Upper lobe of left lung (tissue), 6 donors: Measurements from ENCODE around the gene ATP1A2. TPM values are rescaled to one million over a fixed set of nuclear protein-coding genes. Genes with fewer than 3 reads are reported as not detected.

ENCODE experiments used
- ATAC-seq, 2 donors: fragments of 200-7000 bp; cut with Tn5 transposase; one replicate each; pipeline ENCODE4 v1.9.1; 2022; ENCODE audit warnings: mild to moderate bottlenecking in 2 of 2, moderate library complexity in 2 of 2; ENCODE audit not compliant: low FRiP score in 2 of 2
- DNase-seq, 2 donors: peaks; one replicate each; pipeline ENCODE4 v3.0.0-alpha.2; 2019 to 2020
- H3K27ac ChIP-seq, 4 donors: fragments of 200-600 bp; sonication (generic); one replicate each; pipeline ENCODE4 v1.5.1; 2016 to 2019
- H3K27me3 ChIP-seq, 4 donors: fragments of 200-600 bp; sonication (generic); one replicate each; pipeline ENCODE4 v1.5.1; 2017 to 2019
- H3K36me3 ChIP-seq, 4 donors: fragments of 200-600 bp; sonication (generic); one replicate each; pipeline ENCODE4 v1.5.1; 2016 to 2019
- H3K4me1 ChIP-seq, 4 donors: fragments of 200-600 bp; sonication (generic); one replicate each; pipeline ENCODE4 v1.5.1; 2018 to 2019
- H3K4me3 ChIP-seq, 4 donors: fragments of 200-600 bp; sonication (generic); one replicate each; pipeline ENCODE4 v1.5.1; 2017 to 2019; ENCODE audit warnings: mild to moderate bottlenecking in 2 of 4, moderate library complexity in 1 of 4
- H3K9me3 ChIP-seq, 4 donors: fragments of 200-600 bp; sonication (generic); one replicate each; pipeline ENCODE4 v1.5.1; 2018 to 2019
- EP300 ChIP-seq, 4 donors: sonication (generic); formaldehyde crosslinking; IDR thresholded peaks; one replicate each; pipeline ENCODE4 v1.5.1; 2017; ENCODE audit warnings: antibody characterized with exemption in 4 of 4, control low read depth in 2 of 4
- POLR2A ChIP-seq, 4 donors: fragments of 450-650 bp; IDR thresholded peaks; one replicate each; pipeline ENCODE4 v1.5.1; 2016 to 2017; ENCODE audit warnings: antibody characterized with exemption in 4 of 4, mild to moderate bottlenecking in 2 of 4
- POLR2AphosphoS5 ChIP-seq, 2 donors: sonication (generic); formaldehyde crosslinking; IDR thresholded peaks; one replicate each; pipeline ENCODE4 v1.5.1; 2017; ENCODE audit warnings: antibody characterized with exemption in 2 of 2
- WGBS, 2 donors: methylation state at CpG; one replicate each; pipeline ENCODE4 v1.1.5; 2017 to 2018; 5-methylcytosine and 5-hydroxymethylcytosine counted together
- total RNA-seq, 6 donors: library from RNA; depleted of rRNA in 4 of 6; stranded (reverse); fragments of >200 nt in 4 of 6; gene quantifications; one replicate each; pipeline versions ENCODE4 v1.1.0 to v1.2.1, GENCODE V29; 2016 to 2021
- TF ChIP-seq, protein P1 (sequence below), 6 experiments: fragments of 450-650 bp in 4 of 6; fragments of 200-600 bp in 2 of 6; sonication (generic) in 2 of 6; IDR thresholded peaks; one replicate each; pipeline ENCODE4 v1.5.1; 2016 to 2019; ENCODE audit warnings: antibody characterized with exemption in 6 of 6
- donor health status: DM: no; HTN: no; CAD: no; lungs with moderate emphysema.
- donor health status: DM: no; HTN: yes; CAD: no; lungs with severe emphysema.

The ATP1A2 gene
- total RNA-seq, 6 donors from 2014 or later: 2.2 to 36.7 (median 3.8) TPM

DNA sequence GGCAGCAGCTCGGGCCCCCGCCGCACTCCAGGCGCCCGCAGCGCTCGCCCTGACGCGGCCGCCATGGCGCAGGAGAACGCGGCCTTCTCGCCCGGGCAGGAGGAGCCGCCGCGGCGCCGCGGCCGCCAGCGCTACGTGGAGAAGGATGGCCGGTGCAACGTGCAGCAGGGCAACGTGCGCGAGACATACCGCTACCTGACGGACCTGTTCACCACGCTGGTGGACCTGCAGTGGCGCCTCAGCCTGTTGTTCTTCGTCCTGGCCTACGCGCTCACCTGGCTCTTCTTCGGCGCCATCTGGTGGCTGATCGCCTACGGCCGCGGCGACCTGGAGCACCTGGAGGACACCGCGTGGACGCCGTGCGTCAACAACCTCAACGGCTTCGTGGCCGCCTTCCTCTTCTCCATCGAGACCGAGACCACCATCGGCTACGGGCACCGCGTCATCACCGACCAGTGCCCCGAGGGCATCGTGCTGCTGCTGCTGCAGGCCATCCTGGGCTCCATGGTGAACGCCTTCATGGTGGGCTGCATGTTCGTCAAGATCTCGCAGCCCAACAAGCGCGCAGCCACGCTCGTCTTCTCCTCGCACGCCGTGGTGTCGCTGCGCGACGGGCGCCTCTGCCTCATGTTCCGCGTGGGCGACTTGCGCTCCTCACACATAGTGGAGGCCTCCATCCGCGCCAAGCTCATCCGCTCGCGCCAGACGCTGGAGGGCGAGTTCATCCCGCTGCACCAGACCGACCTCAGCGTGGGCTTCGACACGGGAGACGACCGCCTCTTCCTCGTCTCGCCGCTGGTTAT is 31.4 kb upstream of the ATP1A2 start:
- 39 to 45% methylated on average over 55 to 88 of the region's 96 CpGs for WGBS, 2 donors
- Histone ChIP-seq H3K27ac (no peak overlapping the region), H3K9me3 (no peaks in the 10 kb centered on the region), H3K36me3 (peaks cover 0 to 5% (median under 1%) of the 10 kb centered on the region in 4 donors), H3K27me3 (peaks cover 0 to 18% (median 9%) of the 10 kb centered on the region in 4 donors), H3K4me3 (peak overlapping the region in 3 of 4 donors; percentile 21 to 42 (median 41)), H3K4me1 (peaks cover 0 to 9% (median 8%) of the 10 kb centered on the region in 4 donors)
- ATAC-seq: peak; percentile 47 to 74
- TF ChIP-seq, protein P1, sequence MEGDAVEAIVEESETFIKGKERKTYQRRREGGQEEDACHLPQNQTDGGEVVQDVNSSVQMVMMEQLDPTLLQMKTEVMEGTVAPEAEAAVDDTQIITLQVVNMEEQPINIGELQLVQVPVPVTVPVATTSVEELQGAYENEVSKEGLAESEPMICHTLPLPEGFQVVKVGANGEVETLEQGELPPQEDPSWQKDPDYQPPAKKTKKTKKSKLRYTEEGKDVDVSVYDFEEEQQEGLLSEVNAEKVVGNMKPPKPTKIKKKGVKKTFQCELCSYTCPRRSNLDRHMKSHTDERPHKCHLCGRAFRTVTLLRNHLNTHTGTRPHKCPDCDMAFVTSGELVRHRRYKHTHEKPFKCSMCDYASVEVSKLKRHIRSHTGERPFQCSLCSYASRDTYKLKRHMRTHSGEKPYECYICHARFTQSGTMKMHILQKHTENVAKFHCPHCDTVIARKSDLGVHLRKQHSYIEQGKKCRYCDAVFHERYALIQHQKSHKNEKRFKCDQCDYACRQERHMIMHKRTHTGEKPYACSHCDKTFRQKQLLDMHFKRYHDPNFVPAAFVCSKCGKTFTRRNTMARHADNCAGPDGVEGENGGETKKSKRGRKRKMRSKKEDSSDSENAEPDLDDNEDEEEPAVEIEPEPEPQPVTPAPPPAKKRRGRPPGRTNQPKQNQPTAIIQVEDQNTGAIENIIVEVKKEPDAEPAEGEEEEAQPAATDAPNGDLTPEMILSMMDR (IDR thresholded peaks at IDR 0.05): peak; percentile 23 to 85 (median 68)
- no peak for TF ChIP-seq EP300 (IDR thresholded peaks at IDR 0.05)
- no peak for TF ChIP-seq POLR2A (IDR thresholded peaks at IDR 0.05)
- DNase-seq: peak; percentile 79 to 92

DNA sequence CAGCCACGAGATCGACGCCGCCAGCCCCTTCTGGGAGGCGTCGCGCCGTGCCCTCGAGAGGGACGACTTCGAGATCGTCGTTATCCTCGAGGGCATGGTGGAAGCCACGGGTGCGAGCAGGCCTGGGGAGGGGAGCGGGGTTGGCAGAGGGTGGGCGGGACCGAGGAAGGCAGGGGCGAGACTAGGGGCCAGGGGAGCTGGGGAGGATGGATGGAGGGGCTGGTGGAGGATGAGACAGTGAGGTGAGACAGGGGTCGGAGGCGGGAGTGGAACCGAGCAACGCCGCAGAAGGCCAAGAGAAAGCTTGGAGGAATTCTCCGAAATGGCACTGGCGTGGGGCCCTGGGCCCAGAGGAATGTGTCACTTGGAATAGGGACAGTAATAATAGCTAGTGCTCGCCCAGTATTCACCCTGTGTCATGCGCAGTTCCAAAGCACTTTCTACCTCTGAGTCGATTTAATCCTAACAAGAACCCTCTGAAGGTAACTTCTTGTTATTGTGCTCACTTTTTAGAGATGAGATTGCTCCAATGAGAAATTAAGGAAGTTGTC is 30.7 kb upstream of the ATP1A2 start:
- peaks cover 0 to 10% (median 4%) of the 10 kb centered on the region in 4 donors for H3K36me3 ChIP-seq
- ATAC-seq (no peak), DNase-seq (no peak)
- H3K27ac ChIP-seq: no peak overlapping the region
- WGBS, 2 donors: 87 to 89% methylated on average over 30 of the region's 30 CpGs
- peaks cover 0 to 9% (median 8%) of the 10 kb centered on the region in 4 donors for H3K4me1 ChIP-seq
- TF ChIP-seq EP300 (IDR thresholded peaks at IDR 0.05): no peak
- no peak for TF ChIP-seq POLR2AphosphoS5 (IDR thresholded peaks at IDR 0.05)
- TF ChIP-seq, protein P1 (IDR thresholded peaks at IDR 0.05): no peak
- TF ChIP-seq POLR2A (IDR thresholded peaks at IDR 0.05): no peak
- no peak overlapping the region for H3K4me3 ChIP-seq
- H3K27me3 ChIP-seq: peaks cover 0 to 18% (median 9%) of the 10 kb centered on the region in 4 donors
- no peaks in the 10 kb centered on the region for H3K9me3 ChIP-seq

DNA sequence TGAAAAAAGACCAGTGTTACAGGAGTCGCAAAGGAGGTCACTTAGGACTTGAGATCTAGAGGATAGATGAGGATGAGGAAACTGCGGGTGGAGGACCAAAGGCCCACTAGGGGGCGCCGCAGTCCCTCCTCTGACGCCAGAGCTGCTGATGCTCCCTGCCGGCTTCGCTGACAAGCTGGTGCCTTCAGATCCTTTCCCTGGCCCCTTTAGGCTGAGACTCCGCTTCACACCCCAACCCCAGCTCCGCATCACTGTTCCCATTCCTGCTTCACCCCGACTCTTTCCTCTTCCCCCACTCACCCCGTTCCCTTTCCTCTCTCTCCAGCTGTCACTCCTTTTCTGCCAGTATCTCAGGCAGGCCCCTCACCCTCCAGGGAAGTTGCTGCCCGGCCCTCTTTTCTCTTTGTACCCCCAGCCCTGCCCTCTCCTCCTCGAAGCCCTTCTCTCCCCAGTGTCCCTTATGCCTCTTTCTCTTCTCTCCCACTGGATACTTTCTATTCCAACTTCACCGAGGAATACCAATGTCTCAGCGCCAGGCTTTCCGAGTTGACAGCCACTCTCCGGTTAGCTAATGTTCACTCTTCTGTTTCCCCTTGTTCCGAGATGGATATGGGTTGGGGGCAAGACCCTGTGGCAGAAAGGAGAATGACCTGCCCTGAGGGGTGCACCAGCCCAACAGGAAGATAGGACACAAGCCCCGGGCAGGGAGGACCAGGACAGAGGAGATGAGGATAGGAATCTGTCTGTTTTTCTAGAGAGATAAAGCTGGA is 29.7 kb upstream of the ATP1A2 start:
- TF ChIP-seq EP300 (IDR thresholded peaks at IDR 0.05): no peak
- TF ChIP-seq, protein P1 (IDR thresholded peaks at IDR 0.05): peak; percentile 56 to 83 (median 73)
- TF ChIP-seq POLR2A (IDR thresholded peaks at IDR 0.05): no peak
- peak; percentile 65 to 86 for ATAC-seq
- no peak overlapping the region for H3K4me3 ChIP-seq
- WGBS, 2 donors: 56 to 57% methylated on average over 19 of the region's 19 CpGs
- peaks cover 0 to 19% (median 10%) of the 10 kb centered on the region in 4 donors for H3K36me3 ChIP-seq
- peak; percentile 79 to 86 for DNase-seq
- H3K4me1 ChIP-seq: peaks cover 0 to 9% (median 8%) of the 10 kb centered on the region in 4 donors
- H3K27ac ChIP-seq: no peak overlapping the region
- peaks cover 0 to 18% (median 9%) of the 10 kb centered on the region in 4 donors for H3K27me3 ChIP-seq
- H3K9me3 ChIP-seq: no peaks in the 10 kb centered on the region

DNA sequence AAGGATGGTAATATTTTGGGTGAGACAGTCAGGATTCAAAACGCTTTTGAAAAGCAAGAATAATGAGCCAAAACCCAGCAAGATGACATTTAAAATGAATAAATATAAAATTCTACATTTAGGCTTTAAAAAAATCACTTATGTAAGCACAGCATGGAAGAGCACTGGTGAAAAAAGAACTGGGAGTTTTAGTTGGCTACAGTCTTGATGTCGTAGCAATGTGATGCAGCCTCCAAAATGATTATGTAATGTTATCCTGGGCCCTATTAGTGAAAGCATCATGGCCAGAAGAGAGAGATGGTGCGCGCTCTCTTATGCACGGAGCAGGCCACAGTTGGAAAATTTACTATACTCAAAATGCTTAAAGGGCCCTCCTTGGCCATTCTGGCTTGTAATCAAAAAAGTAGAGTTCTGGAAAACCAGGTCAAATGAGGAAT is 29.1 kb upstream of the ATP1A2 start:
- TF ChIP-seq, protein P1 (IDR thresholded peaks at IDR 0.05): no peak
- TF ChIP-seq POLR2A (IDR thresholded peaks at IDR 0.05) (no peak), EP300 (IDR thresholded peaks at IDR 0.05) (no peak), POLR2AphosphoS5 (IDR thresholded peaks at IDR 0.05) (no peak)
- DNase-seq (no peak), ATAC-seq (peak in 1 of 2 donors; percentile 77)
- no peak overlapping the region for H3K27ac ChIP-seq
- H3K4me1 ChIP-seq: peaks cover 0 to 9% (median 8%) of the 10 kb centered on the region in 4 donors
- 86 to 88% methylated on average over 5 of the region's 5 CpGs for WGBS, 2 donors
- H3K9me3 ChIP-seq: no peaks in the 10 kb centered on the region
- peaks cover 0 to 25% (median 15%) of the 10 kb centered on the region in 4 donors for H3K36me3 ChIP-seq
- H3K4me3 ChIP-seq: no peak overlapping the region
- peaks cover 0 to 18% (median 8%) of the 10 kb centered on the region in 4 donors for H3K27me3 ChIP-seq
